Transverse colon (tissue), 4 donors: Measurements from ENCODE around the gene ABHD17A. TPM values are rescaled to one million over a fixed set of nuclear protein-coding genes. Genes with fewer than 3 reads are reported as not detected.
A peak's percentile ranks its signal among the peaks of the same experiment; 100 is the strongest.
"Not testable (repeated sequence)": the region's sequence is repeated elsewhere in the genome, so short reads cannot be mapped to it uniquely, and the experiment has no call there.

ENCODE experiments used
- DNase-seq: peaks from one replicate; pipeline ENCODE4 v3.0.0-alpha.2; 2019
- H3K27ac ChIP-seq, 4 donors: fragments of 200-600 bp; sonication (generic); 2 replicates each; pipeline ENCODE4 v1.5.1; 2016 to 2018; ENCODE audit warnings: inconsistent platforms in 4 of 4
- H3K27me3 ChIP-seq: fragments of 200-600 bp; sonication (generic); 2 replicates; pipeline ENCODE4 v1.5.1; 2017; ENCODE audit warnings: inconsistent platforms
- H3K36me3 ChIP-seq, 4 donors: fragments of 200-600 bp; sonication (generic); 2 replicates each; pipeline ENCODE4 v1.5.1; 2017 to 2019; ENCODE audit warnings: inconsistent platforms in 4 of 4
- H3K4me1 ChIP-seq, 4 donors: fragments of 200-600 bp; sonication (generic); 2 replicates each; pipeline ENCODE4 v1.5.1; 2017 to 2020; ENCODE audit warnings: inconsistent platforms in 4 of 4
- H3K4me3 ChIP-seq, 4 donors: fragments of 200-600 bp; sonication (generic); 1 replicate in 1 of 4; 2 replicates in 3 of 4; pipeline versions ENCODE4 v1.5.1 to v1.6.1; 2017 to 2019; ENCODE audit warnings: inconsistent platforms in 4 of 4
- H3K9me3 ChIP-seq, 2 donors: fragments of 200-600 bp; sonication (generic); 2 replicates each; pipeline ENCODE4 v1.5.1; 2017 to 2019; ENCODE audit warnings: inconsistent platforms in 2 of 2
- EP300 ChIP-seq: sonication (generic); formaldehyde crosslinking; IDR thresholded peaks from one replicate; pipeline ENCODE4 v1.6.1; 2017; ENCODE audit warnings: antibody characterized with exemption, low read depth
- POLR2A ChIP-seq: fragments of 450-650 bp; IDR thresholded peaks from one replicate; pipeline ENCODE4 v1.6.1; 2016; ENCODE audit warnings: antibody characterized with exemption, mild to moderate bottlenecking, moderate library complexity
- POLR2AphosphoS5 ChIP-seq, 3 donors: sonication (generic); formaldehyde crosslinking; IDR thresholded peaks; one replicate each; pipeline ENCODE4 v1.6.1; 2016; ENCODE audit warnings: antibody characterized with exemption in 3 of 3
- WGBS, 2 donors: methylation state at CpG; one replicate each; pipeline ENCODE4 v1.1.5; 2018; ENCODE audit warnings: low coverage in 1 of 2; 5-methylcytosine and 5-hydroxymethylcytosine counted together
- in situ Hi-C, 4 donors: fragments of 200-750 bp; cut with MboI; loops; one replicate each; pipeline versions ENCODE4 v1.15.0 to v1.15.1; 2017; ENCODE audit warnings: low sequenced_read_pairs in 3 of 4, low pct_ligation_motif_present in 1 of 4, low pct_unique_long_range_greater_than_20kb in 1 of 4
- intact Hi-C: fragments of 100-400 bp; cut with DNase I; formaldehyde crosslinking; loops from one replicate; pipeline ENCODE4 v1.15.1; 2023; ENCODE audit warnings: low total_unique reads
- total RNA-seq, 4 donors: library from RNA; depleted of rRNA; stranded (reverse); fragments of >200 nt; gene quantifications; one replicate each; pipeline ENCODE4 v1.1.0, GENCODE V29; 2016
- TF ChIP-seq, protein P1 (sequence below), 5 experiments: fragments of 200-600 bp in 3 of 5; fragments of 450-650 bp in 2 of 5; sonication (generic) in 3 of 5; IDR thresholded peaks; 1 replicate in 2 of 5; 2 replicates in 3 of 5; pipeline ENCODE4 v1.5.1; 2016 to 2017; ENCODE audit warnings: antibody characterized with exemption in 5 of 5, inconsistent platforms in 3 of 5, mild to moderate bottlenecking in 2 of 5, moderate library complexity in 1 of 5

The ABHD17A gene
- total RNA-seq, 4 donors from 2014 or later: 90.0 to 179 (median 140) TPM

DNA sequence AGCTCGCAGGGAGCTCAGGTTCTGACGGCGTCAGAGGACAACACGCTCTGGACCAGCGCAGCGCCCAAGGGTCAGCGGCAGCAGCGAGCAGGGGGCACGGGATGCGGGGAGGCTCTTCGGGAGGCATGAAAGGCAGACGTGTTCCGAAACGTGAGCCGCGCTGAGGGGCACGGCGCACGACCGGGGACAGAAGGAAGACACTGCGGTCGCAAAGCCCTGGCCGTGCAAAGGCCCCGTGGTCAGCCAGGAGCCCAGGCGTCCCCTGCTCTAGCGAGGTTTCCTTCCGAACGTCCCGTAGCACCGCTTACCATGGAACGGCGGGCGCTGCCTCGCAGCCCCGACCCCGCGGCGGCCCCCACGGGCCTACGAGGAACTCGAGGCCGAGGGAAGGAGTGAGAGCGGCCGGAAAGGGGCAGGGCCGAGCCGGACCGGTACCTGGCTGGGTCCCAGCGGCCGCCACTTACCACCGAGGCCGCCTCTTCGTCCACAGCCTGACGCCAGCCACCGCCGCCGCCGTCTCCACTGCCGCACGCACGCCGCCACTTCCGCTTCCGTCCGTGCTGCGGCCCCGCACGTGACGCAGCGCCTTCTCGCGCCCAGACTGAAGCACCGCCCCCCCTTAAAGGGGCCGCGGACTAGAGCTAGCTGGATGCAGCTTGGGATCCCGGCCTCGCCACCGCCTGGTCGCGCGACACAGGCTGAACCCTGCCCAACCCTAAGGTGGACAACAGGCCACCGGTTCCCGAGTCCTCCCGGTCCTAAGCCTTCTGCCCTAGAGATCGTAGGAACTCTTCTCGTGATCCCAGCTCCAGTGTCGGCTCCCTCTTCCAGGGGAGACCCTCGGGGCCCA is 9.4 kb downstream of the ABHD17A start:
- in situ Hi-C loops: no loop called here
- peak; percentile 97 to 99 (median 98) for TF ChIP-seq POLR2AphosphoS5 (IDR thresholded peaks at IDR 0.05)
- TF ChIP-seq EP300: no peak
- TF ChIP-seq POLR2A: peak; percentile 92
- TF ChIP-seq, protein P1, sequence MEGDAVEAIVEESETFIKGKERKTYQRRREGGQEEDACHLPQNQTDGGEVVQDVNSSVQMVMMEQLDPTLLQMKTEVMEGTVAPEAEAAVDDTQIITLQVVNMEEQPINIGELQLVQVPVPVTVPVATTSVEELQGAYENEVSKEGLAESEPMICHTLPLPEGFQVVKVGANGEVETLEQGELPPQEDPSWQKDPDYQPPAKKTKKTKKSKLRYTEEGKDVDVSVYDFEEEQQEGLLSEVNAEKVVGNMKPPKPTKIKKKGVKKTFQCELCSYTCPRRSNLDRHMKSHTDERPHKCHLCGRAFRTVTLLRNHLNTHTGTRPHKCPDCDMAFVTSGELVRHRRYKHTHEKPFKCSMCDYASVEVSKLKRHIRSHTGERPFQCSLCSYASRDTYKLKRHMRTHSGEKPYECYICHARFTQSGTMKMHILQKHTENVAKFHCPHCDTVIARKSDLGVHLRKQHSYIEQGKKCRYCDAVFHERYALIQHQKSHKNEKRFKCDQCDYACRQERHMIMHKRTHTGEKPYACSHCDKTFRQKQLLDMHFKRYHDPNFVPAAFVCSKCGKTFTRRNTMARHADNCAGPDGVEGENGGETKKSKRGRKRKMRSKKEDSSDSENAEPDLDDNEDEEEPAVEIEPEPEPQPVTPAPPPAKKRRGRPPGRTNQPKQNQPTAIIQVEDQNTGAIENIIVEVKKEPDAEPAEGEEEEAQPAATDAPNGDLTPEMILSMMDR (IDR thresholded peaks at IDR 0.05): no peak
- 0% methylated on average over 73 of the region's 87 CpGs; no CpG with 5 or more reads in 1 of the 2 donors for WGBS, 2 donors
- Histone ChIP-seq H3K4me3 (peak overlapping the region; percentile 69 to 98 (median 80)), H3K9me3 (no peaks in the 10 kb centered on the region), H3K4me1 (peaks cover 15 to 48% (median 32%) of the 10 kb centered on the region in 4 donors), H3K27ac (peak overlapping the region; percentile 93 to 97 (median 95)), H3K27me3 (no peaks in the 10 kb centered on the region), H3K36me3 (no peaks in the 10 kb centered on the region)
- intact Hi-C loops: no loop called here
- peak; percentile 94 for DNase-seq

DNA sequence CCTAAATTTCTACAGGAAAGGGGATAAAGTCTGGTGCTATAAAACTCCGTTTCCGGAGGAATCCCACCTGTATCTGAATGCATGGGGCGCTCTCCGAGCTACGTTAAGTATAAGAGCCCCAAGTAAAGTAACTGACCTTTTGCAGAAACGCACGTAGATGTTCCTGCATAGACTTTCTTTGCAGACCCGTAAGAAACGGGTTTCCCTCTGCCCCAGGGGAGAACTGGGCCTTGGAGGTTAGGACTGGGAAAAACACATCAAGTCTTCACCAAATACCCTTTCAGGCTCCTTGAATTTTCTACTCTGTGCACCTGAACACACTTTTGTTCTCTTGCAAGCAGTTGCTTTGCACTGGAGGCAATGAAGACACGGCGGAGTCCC is 10.0 kb downstream of the ABHD17A start:
- intact Hi-C loops, DNase-seq, in situ Hi-C loops, H3K27me3 ChIP-seq, H3K9me3 ChIP-seq, H3K36me3 ChIP-seq: not testable (repeated sequence)
- 1% methylated on average over 11 of the region's 11 CpGs; no CpG with 5 or more reads in 1 of the 2 donors for WGBS, 2 donors
- H3K4me3 ChIP-seq: peak overlapping the region; percentile 69 to 98 (median 80)
- H3K27ac ChIP-seq: peak overlapping the region; percentile 93 to 97 (median 95)
- H3K4me1 ChIP-seq: peaks cover 15 to 42% (median 32%) of the 10 kb centered on the region in 4 donors

DNA sequence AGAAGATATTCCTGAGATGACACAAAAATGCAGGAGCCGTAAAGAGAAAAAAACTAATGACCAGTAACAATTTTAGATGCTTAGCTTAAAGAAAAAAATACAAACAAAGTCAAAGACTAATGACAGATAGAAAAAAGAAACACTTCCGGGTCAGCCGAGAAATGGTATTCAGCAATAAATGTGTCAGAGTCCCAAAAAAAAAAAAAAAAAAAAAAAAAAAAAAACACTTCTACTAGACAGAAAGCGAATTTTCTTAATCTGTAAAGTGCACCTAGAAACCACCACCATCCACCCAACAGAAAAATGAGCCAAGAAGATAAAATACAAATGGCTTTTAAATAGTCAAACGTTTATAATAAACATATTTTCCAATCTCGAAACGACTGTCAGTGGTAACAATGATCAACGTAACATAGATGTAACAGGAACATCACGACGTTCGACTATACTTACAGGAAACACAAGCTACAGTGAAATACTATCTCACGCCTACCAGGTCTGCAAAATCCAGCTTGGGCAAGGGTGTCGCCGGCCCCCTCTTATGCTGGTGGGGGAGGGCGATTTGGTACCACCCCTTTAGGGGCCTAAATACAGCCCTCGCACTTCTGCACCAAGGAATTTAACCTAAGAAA is 10.6 kb downstream of the ABHD17A start:
- 5 to 20% methylated on average over 7 to 16 of the region's 16 CpGs for WGBS, 2 donors
- H3K4me3 ChIP-seq: peak overlapping the region; percentile 69 to 98 (median 80)
- DNase-seq: no peak
- TF ChIP-seq POLR2A: no peak
- TF ChIP-seq EP300: no peak
- no peak for TF ChIP-seq POLR2AphosphoS5 (IDR thresholded peaks at IDR 0.05)
- no peaks in the 10 kb centered on the region for H3K36me3 ChIP-seq
- no peaks in the 10 kb centered on the region for H3K27me3 ChIP-seq
- intact Hi-C loops (no loop called here), in situ Hi-C loops (no loop called here)
- H3K9me3 ChIP-seq: no peaks in the 10 kb centered on the region
- peaks cover 15 to 41% (median 32%) of the 10 kb centered on the region in 4 donors for H3K4me1 ChIP-seq
- H3K27ac ChIP-seq: peak overlapping the region; percentile 93 to 97 (median 95)

DNA sequence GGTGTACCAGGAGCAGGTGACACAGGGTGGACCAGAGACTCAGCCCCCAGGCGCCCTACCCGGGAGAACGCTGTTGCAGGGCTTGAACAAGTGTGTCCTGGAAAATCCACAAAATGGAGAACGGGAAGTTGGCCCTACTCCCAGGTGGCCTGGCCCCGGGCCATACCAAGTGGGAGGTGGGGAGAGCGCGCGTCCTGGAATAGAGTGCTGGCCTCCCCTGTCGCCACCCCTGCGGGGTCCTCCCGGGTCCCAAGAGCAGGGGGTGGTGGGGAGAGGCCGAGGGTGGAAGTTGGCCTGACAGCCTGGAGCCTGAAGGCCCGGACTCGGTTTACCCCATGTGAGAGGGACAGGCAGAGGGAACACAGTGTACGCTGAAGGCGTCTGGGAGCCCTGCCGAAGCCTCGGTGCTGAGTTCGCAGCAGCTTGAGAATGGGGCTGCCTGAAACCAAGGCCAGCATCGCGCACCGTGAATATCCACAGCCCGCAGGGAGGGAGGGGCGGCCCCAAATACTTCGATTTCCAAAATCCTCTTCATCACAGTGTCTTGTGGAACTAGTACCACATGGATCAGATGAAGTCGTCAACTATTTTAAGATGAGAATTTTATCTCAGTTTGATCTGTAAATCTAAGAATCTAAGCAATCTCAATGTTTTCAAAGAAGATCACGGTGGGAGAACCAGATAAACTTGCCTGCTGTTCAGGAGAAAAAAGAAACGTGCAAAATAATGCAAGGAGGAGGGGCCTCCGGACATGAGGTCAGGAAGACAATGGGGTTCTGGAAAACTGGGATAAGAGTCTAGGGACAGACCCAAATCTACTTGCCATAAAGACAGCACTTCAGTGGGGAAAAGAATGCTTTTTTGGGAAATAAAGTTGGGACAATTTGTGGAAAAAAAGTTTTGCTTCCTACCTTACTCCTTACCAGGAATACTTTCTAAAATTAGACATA is 11.5 kb downstream of the ABHD17A start:
- no peak for DNase-seq
- peak overlapping the region; percentile 93 to 97 (median 95) for H3K27ac ChIP-seq
- in situ Hi-C loops: no loop called here

DNA sequence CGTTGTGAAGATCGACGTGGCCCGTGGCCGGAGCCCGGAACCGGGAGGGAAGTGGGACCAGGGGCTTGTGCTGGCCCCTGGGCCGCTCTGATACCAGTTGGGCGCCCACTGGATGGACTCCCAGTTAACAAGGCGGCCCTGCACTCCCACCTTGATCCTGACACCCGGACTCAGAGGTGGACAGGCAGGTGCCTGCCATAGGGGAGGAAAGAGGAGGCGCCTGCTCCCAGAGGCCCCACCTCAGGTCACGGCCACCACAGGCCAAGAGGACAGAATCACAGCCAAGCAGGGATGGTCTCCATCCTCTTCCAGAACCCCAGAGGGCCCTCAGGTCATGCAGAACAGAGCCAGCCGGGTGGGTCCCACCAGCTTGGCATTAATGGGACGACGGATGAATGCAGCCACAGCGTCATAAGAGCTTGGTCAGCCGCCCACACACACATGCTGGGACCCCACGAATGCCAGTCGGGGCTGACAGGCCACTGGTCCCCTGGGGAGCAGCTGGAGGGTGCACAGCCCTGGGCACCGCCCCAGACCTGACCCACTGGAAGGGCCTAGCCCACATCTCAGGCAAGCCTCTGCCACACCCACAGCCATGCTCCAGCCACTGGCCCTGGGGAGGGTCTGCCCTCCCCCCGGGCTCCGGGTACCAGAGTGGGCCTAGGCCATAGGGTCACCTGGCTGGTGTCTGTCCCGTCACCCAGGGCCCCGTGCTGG is 12.3 kb downstream of the ABHD17A start:
- H3K4me3 ChIP-seq: no peak overlapping the region
- TF ChIP-seq POLR2A (no peak), EP300 (no peak), POLR2AphosphoS5 (IDR thresholded peaks at IDR 0.05) (no peak)
- TF ChIP-seq, protein P1 (IDR thresholded peaks at IDR 0.05): no peak
- in situ Hi-C loops: no loop called here

More for the DNA sequence above, 11.5 kb downstream of the ABHD17A start:
- no peak for TF ChIP-seq EP300
- 37 to 67% methylated on average over 4 to 28 of the region's 29 CpGs for WGBS, 2 donors
- Histone ChIP-seq H3K4me1 (peaks cover 15 to 41% (median 32%) of the 10 kb centered on the region in 4 donors), H3K9me3 (no peaks in the 10 kb centered on the region), H3K27me3 (no peaks in the 10 kb centered on the region), H3K4me3 (peak overlapping the region in 1 of 4 donors; percentile 78), H3K36me3 (no peaks in the 10 kb centered on the region)
- intact Hi-C loops: no loop called here

More for the DNA sequence above, 12.3 kb downstream of the ABHD17A start:
- Histone ChIP-seq H3K9me3 (no peaks in the 10 kb centered on the region), H3K27ac (peak overlapping the region; percentile 93 to 97 (median 95)), H3K4me1 (peaks cover 15 to 41% (median 32%) of the 10 kb centered on the region in 4 donors), H3K36me3 (no peaks in the 10 kb centered on the region), H3K27me3 (no peaks in the 10 kb centered on the region)
- 91% methylated on average over 18 of the region's 25 CpGs; no CpG with 5 or more reads in 1 of the 2 donors for WGBS, 2 donors
- intact Hi-C loops: no loop called here
- no peak for DNase-seq
